ENCODE data around the gene DDX4.

- TF ChIP-seq CTCF (conservative IDR thresholded peaks at IDR 0.05; ENCODE audit: low read length) (no peak), EZH2phosphoT487 (IDR thresholded peaks at IDR 0.05; ENCODE audit: borderline replicate concordance, low read depth, low read length) (no peak)
Observed at GRCh38 chr5:55715519-55716078, 22.3 kb upstream of the DDX4 start.

Measured in OCI-LY7 (cell line).